Caco-2 (cell line): ENCODE measurements around the gene IL11RA. TPM values are rescaled to one million over a fixed set of nuclear protein-coding genes. Genes with fewer than 3 reads are reported as not detected.

Experiments used
- BruUV-seq: library from RNA; stranded (reverse); fragments of 400-500 nt; replicated peaks from 2 replicates; lab custom pipeline; 2021; lab: Mats Ljungman, UMichigan
- CTCF ChIA-PET: fragments of 300-600 bp; sonication (Branson Sonifier 250); formaldehyde crosslinking; loops from one replicate; lab custom pipeline; 2022; ENCODE audit warnings: antibody characterized with exemption; lab: Charles Lee
- POLR2A ChIA-PET: fragments of 300-600 bp; sonication (Branson Sonifier 250); formaldehyde crosslinking; loops from one replicate; lab custom pipeline; 2022; ENCODE audit warnings: antibody characterized with exemption; lab: Charles Lee
- DNase-seq, 2 experiments: peaks; one replicate each; pipeline versions ENCODE4 v3.0.0 to v3.0.0-alpha.2; 2020 to 2022
- H3K27me3 ChIP-seq: replicated peaks from 2 replicates; pipeline ENCODE4 v1.6.0; 2011; ENCODE audit warnings: low read length; ENCODE audit not compliant: control insufficient read depth, insufficient read depth
- H3K36me3 ChIP-seq: 2 replicates; pipeline ENCODE4 v1.5.1; 2011; ENCODE audit warnings: low read length; ENCODE audit not compliant: control insufficient read depth, insufficient read depth
- H3K4me1 ChIP-seq: fragments of 250-450 bp; sonication (Bioruptor Pico); 2 replicates; pipeline ENCODE4 v1.5.1; 2020; ENCODE audit warnings: mild to moderate bottlenecking
- H3K4me3 ChIP-seq: 2 replicates; pipeline ENCODE4 v1.5.1; 2011; ENCODE audit warnings: low read depth, mild to moderate bottlenecking, control low read depth, low read length
- H3K9me3 ChIP-seq: fragments of 250-450 bp; sonication (Bioruptor Pico); 2 replicates; pipeline ENCODE4 v1.5.1; 2020; ENCODE audit warnings: mild to moderate bottlenecking, moderate library complexity
- H3K27ac Mint-ChIP-seq: one replicate; pipeline ENCODE4 v1.8.0; 2022; ENCODE audit warnings: mixed read lengths; ENCODE audit not compliant: unreplicated experiment
- H3K27me3 Mint-ChIP-seq: one replicate; pipeline ENCODE4 v1.8.0; 2022; ENCODE audit warnings: mixed read lengths; ENCODE audit not compliant: insufficient read depth, unreplicated experiment
- H3K36me3 Mint-ChIP-seq: one replicate; pipeline ENCODE4 v1.8.0; 2022; ENCODE audit warnings: mild to moderate bottlenecking, mixed read lengths; ENCODE audit not compliant: insufficient read depth, unreplicated experiment
- H3K4me1 Mint-ChIP-seq: one replicate; pipeline ENCODE4 v1.8.0; 2022; ENCODE audit warnings: low read depth, mixed read lengths; ENCODE audit not compliant: unreplicated experiment
- H3K4me3 Mint-ChIP-seq: one replicate; pipeline ENCODE4 v1.8.0; 2022; ENCODE audit warnings: mild to moderate bottlenecking, moderate library complexity, mixed read lengths; ENCODE audit not compliant: unreplicated experiment
- H3K9me3 Mint-ChIP-seq: one replicate; pipeline ENCODE4 v1.8.0; 2022; ENCODE audit warnings: mixed read lengths; ENCODE audit not compliant: unreplicated experiment
- intact Hi-C: fragments of 100-400 bp; cut with micrococcal nuclease; formaldehyde crosslinking; loops from one replicate; pipeline ENCODE4 v1.10.0; 2022; ENCODE audit not compliant: unreplicated experiment
- total RNA-seq: library from RNA; stranded (reverse); gene quantifications from 2 replicates; pipeline ENCODE4 v1.2.3, GENCODE V29; 2022
- TF ChIP-seq, protein P1 (sequence below), 2 experiments: fragments of 200-600 bp in 1 of 2; IDR thresholded peaks; 1 replicate in 1 of 2; 2 replicates in 1 of 2; pipeline versions ENCODE4 v1.5.1 to v1.8.0; 2011 to 2022; ENCODE audit warnings: antibody characterized with exemption in 1 of 2, control low read depth in 1 of 2, inconsistent platforms in 1 of 2, low read depth in 1 of 2, low read length in 1 of 2, mild to moderate bottlenecking in 1 of 2, moderate library complexity in 1 of 2; ENCODE audit not compliant: insufficient read depth in 1 of 2, severe bottlenecking in 1 of 2, unreplicated experiment in 1 of 2

Gene IL11RA
- total RNA-seq, 1 experiment from 2014 or later = 5.6 TPM

DNA sequence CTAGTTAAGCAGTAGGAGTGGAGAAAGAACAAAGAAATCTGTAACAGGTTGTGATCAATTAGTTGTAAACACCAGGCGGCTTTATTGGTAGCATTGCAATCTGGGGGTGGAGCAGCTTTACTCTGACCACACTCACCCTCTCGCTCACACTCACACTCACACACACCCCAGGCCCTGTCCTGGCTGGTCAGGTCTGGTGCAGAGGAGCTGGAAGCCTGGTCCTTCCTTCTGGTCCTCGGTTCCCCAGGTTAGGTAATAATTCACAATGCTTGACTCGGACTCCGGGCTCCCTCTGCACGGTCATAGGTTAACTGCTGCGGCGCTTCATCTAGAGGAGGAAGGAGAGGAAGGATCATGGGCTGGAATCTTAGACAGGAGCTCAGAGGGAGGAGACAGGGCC is 37.5 kb downstream of the IL11RA start:
- Histone ChIP-seq H3K9me3 (no peaks in the 10 kb centered on the region), H3K27me3 (no peaks in the 10 kb centered on the region), H3K4me3 (no peak overlapping the region), H3K4me1 (peaks cover 4% of the 10 kb centered on the region; the same call in 1 of the 2 replicates), H3K36me3 (no peaks in the 10 kb centered on the region)
- DNase-seq = no peak
- H3K27ac Mint-ChIP-seq = no peak overlapping the region
- peaks cover 3% of the 10 kb centered on the region for H3K27me3 Mint-ChIP-seq
- CTCF ChIA-PET = no interaction called here
- no TSS peak for BruUV-seq
- intact Hi-C loops = no loop called here
- H3K4me3 Mint-ChIP-seq = no peak overlapping the region
- H3K36me3 Mint-ChIP-seq = no peaks in the 10 kb centered on the region
- TF ChIP-seq, protein P1, sequence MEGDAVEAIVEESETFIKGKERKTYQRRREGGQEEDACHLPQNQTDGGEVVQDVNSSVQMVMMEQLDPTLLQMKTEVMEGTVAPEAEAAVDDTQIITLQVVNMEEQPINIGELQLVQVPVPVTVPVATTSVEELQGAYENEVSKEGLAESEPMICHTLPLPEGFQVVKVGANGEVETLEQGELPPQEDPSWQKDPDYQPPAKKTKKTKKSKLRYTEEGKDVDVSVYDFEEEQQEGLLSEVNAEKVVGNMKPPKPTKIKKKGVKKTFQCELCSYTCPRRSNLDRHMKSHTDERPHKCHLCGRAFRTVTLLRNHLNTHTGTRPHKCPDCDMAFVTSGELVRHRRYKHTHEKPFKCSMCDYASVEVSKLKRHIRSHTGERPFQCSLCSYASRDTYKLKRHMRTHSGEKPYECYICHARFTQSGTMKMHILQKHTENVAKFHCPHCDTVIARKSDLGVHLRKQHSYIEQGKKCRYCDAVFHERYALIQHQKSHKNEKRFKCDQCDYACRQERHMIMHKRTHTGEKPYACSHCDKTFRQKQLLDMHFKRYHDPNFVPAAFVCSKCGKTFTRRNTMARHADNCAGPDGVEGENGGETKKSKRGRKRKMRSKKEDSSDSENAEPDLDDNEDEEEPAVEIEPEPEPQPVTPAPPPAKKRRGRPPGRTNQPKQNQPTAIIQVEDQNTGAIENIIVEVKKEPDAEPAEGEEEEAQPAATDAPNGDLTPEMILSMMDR (IDR thresholded peaks at IDR 0.05; ENCODE audit: insufficient read depth in 1 of 2, low read depth in 1 of 2, low read length in 1 of 2, severe bottlenecking in 1 of 2, unreplicated experiment in 1 of 2) = no peak
- peaks cover 6% of the 10 kb centered on the region for H3K4me1 Mint-ChIP-seq
- H3K9me3 Mint-ChIP-seq = no peaks in the 10 kb centered on the region
- POLR2A ChIA-PET = no interaction called here

DNA sequence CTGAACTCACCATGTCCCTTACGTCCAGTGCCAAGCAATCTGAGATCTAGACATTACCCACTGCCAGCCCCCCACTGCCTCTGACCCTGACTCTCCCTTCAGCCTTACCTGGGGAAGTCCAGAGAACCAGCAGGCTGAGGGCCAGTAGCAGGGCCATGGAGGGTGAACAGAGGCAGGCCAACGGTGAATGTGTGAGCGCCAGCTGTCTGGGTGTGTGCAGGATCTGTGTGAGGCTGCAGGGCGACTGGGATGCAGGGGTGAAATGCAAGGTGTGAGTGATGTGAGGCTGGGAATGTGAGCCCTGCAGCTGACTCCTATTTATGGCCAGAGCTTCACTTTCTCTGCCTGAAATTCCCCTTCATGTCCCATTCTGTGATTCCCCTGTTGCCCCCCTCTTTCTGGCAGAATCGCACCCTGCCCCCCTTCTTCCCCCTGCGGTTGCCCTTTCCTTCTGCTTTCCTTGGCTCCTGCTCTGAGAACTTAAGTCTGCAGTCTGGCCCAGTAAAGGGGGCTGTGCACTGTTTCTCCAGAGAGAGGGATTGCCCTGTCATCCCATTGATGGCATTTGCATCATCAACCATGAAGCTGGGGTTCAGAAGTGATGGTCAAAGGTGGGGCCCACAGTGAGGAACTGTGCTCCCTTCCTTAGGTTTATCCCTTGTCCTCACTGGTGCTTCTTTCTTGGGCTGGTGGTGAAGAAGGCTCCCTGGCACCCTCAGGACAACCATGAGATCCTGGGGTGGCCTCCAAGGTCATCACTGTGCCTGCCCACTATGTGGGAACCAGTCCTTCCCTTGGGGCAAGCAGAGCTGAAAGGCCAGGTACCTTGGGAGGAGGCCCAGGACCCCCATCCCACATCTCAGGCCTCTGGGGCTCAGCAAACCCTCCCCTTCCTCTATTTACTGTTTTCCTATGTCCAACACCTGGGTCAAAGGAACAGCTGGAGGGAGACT is 39.3 kb downstream of the IL11RA start, which contains the start of gene CCL19:
CCL19 (minus strand) TSS at position 294 of the 953 bp plus-strand sequence; CDS start at position 157, 137 bp downstream.
- Mint-ChIP-seq H3K27ac (no peak within 1 kb of the TSS), H3K4me3 (no peak within 1 kb of the TSS), H3K27me3 (peaks cover 3% of the 10 kb centered on the region), H3K4me1 (peaks cover 6% of the 10 kb centered on the region), H3K36me3 (no peaks in the 10 kb centered on the region), H3K9me3 (no peaks in the 10 kb centered on the region)
- no peak for DNase-seq
- H3K4me1 ChIP-seq = peaks cover 4% of the 10 kb centered on the region; the same call in 1 of the 2 replicates
- CTCF ChIA-PET = no interaction called here
- TF ChIP-seq, protein P1 (IDR thresholded peaks at IDR 0.05; ENCODE audit: insufficient read depth in 1 of 2, low read depth in 1 of 2, low read length in 1 of 2, severe bottlenecking in 1 of 2, unreplicated experiment in 1 of 2) = no peak
- no peak within 1 kb of the TSS for H3K4me3 ChIP-seq
- POLR2A ChIA-PET = no interaction called here
- no TSS peak for BruUV-seq
- no peaks in the 10 kb centered on the region for H3K27me3 ChIP-seq
- no peaks in the 10 kb centered on the region for H3K9me3 ChIP-seq
- no peaks in the 10 kb centered on the region for H3K36me3 ChIP-seq
- intact Hi-C loops = no loop called here

DNA sequence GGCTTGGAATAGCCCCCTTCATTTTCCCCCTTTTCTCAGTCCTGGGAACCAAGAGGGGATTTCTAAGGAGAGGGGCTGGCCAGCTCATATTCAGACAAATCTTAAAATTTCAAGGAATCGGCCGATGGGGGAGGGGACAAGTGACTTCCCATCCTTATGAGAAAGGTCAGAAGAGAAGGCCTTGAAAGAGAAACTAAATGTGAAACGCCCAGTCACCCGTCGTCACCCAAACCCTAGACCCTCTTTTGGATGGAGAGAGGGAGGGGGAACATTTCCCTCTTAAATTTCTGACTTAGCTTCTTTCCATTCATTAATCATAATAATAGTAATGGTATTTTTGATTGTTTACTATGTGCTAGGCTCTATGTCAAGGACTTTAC is 39.9 kb downstream of the IL11RA start:
- H3K9me3 ChIP-seq = no peaks in the 10 kb centered on the region
- BruUV-seq = no TSS peak
- peaks cover 4% of the 10 kb centered on the region; the same call in 1 of the 2 replicates for H3K4me1 ChIP-seq
- H3K9me3 Mint-ChIP-seq = no peaks in the 10 kb centered on the region
- DNase-seq = no peak
- no peak overlapping the region for H3K27ac Mint-ChIP-seq
- H3K36me3 ChIP-seq = no peaks in the 10 kb centered on the region
- no peak overlapping the region for H3K4me3 ChIP-seq
- H3K4me3 Mint-ChIP-seq = no peak overlapping the region
- H3K4me1 Mint-ChIP-seq = peaks cover 6% of the 10 kb centered on the region
- peaks cover 3% of the 10 kb centered on the region for H3K27me3 Mint-ChIP-seq
- no peaks in the 10 kb centered on the region for H3K36me3 Mint-ChIP-seq
- ChIA-PET CTCF (interaction anchor here (0.6 to 0.7 kb wide), 2 partner anchors 58 to 102 kb away, joined by 5 read pairs; partner anchors contain the start of gene CNTFR), POLR2A (no interaction called here)
- TF ChIP-seq, protein P1 (IDR thresholded peaks at IDR 0.05; ENCODE audit: insufficient read depth in 1 of 2, low read depth in 1 of 2, low read length in 1 of 2, severe bottlenecking in 1 of 2, unreplicated experiment in 1 of 2) = no peak
- intact Hi-C loops = no loop called here
- H3K27me3 ChIP-seq = no peaks in the 10 kb centered on the region
